Measurements from ENCODE around the gene BLOC1S3. TPM values are rescaled to one million over a fixed set of nuclear protein-coding genes. Genes with fewer than 3 reads are reported as not detected.

The BLOC1S3 gene
- total RNA-seq, 1 experiment from 2014 or later = 25.2 TPM

DNA sequence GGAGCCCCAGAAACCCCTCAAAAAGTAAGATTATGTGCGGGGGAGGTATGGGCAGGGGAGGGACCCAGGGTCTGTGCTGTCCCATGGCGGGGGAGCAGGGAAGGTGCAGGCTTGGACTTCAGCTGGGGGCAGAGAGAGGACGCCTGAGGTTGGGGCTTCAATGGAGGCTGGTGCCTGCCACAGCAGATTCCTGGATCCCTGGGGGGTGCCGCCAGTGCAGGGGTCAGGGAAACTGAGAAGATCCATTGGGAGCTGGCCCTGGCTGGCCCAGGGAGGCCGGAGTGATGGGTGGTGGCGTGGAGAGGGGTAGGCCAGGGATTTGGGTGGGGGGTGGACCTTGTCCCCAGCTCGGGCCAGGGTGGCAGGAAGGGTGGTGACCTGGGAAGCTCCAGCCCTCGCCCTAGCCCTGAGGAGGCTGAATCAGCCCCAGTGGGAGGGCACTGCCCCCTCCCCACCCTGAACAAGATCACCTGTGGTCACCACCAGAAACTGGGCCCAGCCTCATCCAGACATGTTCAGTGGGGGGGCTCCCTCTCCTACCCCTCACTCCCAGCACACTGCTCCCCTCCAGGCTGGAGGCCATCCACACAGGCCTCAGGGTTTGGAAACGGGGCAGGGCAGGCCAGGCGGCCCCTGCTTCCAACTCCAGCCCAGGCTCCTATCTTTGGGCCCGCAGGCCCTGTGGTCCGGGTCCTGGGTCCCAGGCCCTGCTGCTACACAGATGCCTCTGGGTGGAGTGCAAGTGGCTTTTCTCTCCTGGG is 19.2 kb upstream of the BLOC1S3 start:
- Mint-ChIP-seq H3K9me3 (ENCODE audit: low read depth, unreplicated experiment) (no peaks in the 10 kb centered on the region), H3K27ac (ENCODE audit: unreplicated experiment) (no peak overlapping the region), H3K27me3 (ENCODE audit: unreplicated experiment) (peaks cover 25% of the 10 kb centered on the region), H3K4me1 (ENCODE audit: low read depth, unreplicated experiment) (peaks cover 51% of the 10 kb centered on the region), H3K4me3 (ENCODE audit: low read depth, unreplicated experiment) (no peak overlapping the region), H3K36me3 (ENCODE audit: insufficient read depth, unreplicated experiment) (peaks cover 65% of the 10 kb centered on the region)
- TF ChIP-seq, protein P1, sequence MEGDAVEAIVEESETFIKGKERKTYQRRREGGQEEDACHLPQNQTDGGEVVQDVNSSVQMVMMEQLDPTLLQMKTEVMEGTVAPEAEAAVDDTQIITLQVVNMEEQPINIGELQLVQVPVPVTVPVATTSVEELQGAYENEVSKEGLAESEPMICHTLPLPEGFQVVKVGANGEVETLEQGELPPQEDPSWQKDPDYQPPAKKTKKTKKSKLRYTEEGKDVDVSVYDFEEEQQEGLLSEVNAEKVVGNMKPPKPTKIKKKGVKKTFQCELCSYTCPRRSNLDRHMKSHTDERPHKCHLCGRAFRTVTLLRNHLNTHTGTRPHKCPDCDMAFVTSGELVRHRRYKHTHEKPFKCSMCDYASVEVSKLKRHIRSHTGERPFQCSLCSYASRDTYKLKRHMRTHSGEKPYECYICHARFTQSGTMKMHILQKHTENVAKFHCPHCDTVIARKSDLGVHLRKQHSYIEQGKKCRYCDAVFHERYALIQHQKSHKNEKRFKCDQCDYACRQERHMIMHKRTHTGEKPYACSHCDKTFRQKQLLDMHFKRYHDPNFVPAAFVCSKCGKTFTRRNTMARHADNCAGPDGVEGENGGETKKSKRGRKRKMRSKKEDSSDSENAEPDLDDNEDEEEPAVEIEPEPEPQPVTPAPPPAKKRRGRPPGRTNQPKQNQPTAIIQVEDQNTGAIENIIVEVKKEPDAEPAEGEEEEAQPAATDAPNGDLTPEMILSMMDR (IDR thresholded peaks at IDR 0.05; ENCODE audit: unreplicated experiment) = no peak
- DNase-seq = no peak
- intact Hi-C loops (cut with micrococcal nuclease; ENCODE audit: unreplicated experiment) = no loop called here
- CTCF ChIA-PET = no interaction called here
- BruUV-seq (replicated peaks) = no TSS peak

DNA sequence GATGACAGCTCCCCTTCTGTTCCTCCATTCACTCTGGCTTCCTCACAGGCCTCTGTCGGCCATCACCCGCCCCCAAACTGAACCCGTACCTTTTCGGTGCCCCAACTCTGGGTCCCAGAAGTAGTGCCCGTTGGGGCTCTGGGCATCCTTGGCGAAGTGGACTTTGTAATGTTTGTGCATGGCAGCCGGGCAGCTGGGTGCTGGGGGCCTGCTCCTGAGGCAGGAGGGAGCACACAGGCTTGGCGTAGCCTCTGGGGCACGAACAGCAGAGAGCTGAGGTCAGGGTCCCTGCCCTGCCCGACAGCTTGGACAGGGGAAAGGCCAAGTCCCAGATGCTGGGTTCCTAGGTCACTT is 18.6 kb upstream of the BLOC1S3 start:
- Mint-ChIP-seq H3K36me3 (ENCODE audit: insufficient read depth, unreplicated experiment) (peaks cover 64% of the 10 kb centered on the region), H3K27ac (ENCODE audit: unreplicated experiment) (peak overlapping the region; percentile 3), H3K9me3 (ENCODE audit: low read depth, unreplicated experiment) (no peaks in the 10 kb centered on the region), H3K4me1 (ENCODE audit: low read depth, unreplicated experiment) (peaks cover 48% of the 10 kb centered on the region), H3K27me3 (ENCODE audit: unreplicated experiment) (peaks cover 25% of the 10 kb centered on the region), H3K4me3 (ENCODE audit: low read depth, unreplicated experiment) (no peak overlapping the region)
- no peak for DNase-seq
- intact Hi-C loops (cut with micrococcal nuclease; ENCODE audit: unreplicated experiment) = no loop called here
- TF ChIP-seq, protein P1 (IDR thresholded peaks at IDR 0.05; ENCODE audit: unreplicated experiment) = no peak
- CTCF ChIA-PET = no interaction called here
- BruUV-seq (replicated peaks) = no TSS peak

- Mint-ChIP-seq H3K36me3 (ENCODE audit: insufficient read depth, unreplicated experiment) (peaks cover 64% of the 10 kb centered on the region), H3K4me1 (ENCODE audit: low read depth, unreplicated experiment) (peaks cover 48% of the 10 kb centered on the region), H3K4me3 (ENCODE audit: low read depth, unreplicated experiment) (peak within 1 kb of the TSS; percentile 36), H3K27ac (ENCODE audit: unreplicated experiment) (peak within 1 kb of the TSS; percentile 3), H3K9me3 (ENCODE audit: low read depth, unreplicated experiment) (no peaks in the 10 kb centered on the region), H3K27me3 (ENCODE audit: unreplicated experiment) (peaks cover 25% of the 10 kb centered on the region)
- DNase-seq = peak; percentile 94
- intact Hi-C loops (cut with micrococcal nuclease; ENCODE audit: unreplicated experiment) = no loop called here
- no TSS peak for BruUV-seq (replicated peaks)
- TF ChIP-seq, protein P1 (IDR thresholded peaks at IDR 0.05; ENCODE audit: unreplicated experiment) = no peak
- CTCF ChIA-PET = interaction anchor here (1.1 kb wide), 1 partner anchor 88 kb away, joined by 4 read pairs; no protein-coding TSS in a partner anchor
Measured at GRCh38 chr19:45160870-45161737, 17.5 kb upstream of the BLOC1S3 start, which contains the start of gene NKPD1. TSS of gene NKPD1 (minus strand) at chr19:45160982. CDS start at chr19:45160150, 832 bp downstream.

DNA sequence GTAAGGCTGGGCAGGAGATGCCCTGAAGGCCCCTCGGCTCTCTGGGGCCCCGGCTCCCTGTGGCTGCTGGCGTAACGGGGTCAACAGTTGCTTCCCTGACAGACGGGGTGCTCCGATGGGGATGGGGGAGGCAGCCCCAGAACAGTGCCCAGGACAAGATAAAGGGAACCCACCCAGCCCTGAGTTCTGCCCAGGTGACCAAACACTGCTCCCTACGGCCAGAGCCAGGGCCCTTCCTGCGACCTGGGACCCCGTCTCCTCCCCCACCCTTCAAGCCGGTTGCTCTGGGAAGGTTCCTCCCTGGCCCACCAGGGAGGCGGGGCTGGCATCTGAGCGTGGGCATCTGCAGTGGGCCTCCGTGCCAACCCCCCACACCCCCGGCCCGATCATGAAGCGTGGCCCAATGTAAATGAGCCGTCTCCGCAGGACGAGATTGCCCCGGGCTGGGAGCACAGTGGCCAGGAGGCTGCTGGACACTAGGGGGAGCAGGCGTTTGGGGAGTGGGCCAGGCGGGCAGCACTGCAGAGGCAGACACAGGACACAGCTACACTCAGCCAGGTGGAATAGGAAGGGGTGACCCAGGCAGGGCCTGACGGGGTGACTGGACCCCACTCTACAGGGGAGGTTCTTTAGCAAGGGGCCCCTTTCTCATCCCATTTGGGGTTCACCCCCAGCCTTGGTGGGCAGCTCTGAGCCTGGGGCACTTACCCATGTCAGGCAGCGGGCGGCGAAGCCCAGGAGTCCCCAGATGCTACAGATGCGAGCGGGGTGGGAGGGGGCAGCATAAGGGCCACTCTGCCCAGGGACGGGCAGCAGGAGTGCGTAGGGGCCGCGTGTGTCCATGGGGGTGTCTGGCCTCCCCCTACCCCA is 16.6 kb upstream of the BLOC1S3 start:
- H3K9me3 Mint-ChIP-seq (ENCODE audit: low read depth, unreplicated experiment) = no peaks in the 10 kb centered on the region
- peak; percentile 73 for DNase-seq
- H3K27me3 Mint-ChIP-seq (ENCODE audit: unreplicated experiment) = peaks cover 19% of the 10 kb centered on the region
- intact Hi-C loops (cut with micrococcal nuclease; ENCODE audit: unreplicated experiment) = no loop called here
- H3K36me3 Mint-ChIP-seq (ENCODE audit: insufficient read depth, unreplicated experiment) = peaks cover 62% of the 10 kb centered on the region
- CTCF ChIA-PET = interaction anchor here (0.6 to 1.1 kb wide), 2 partner anchors 13 to 16 kb away, joined by 3 to 6 read pairs; partner anchors contain the start of genes BLOC1S3 and TRAPPC6A
- H3K4me1 Mint-ChIP-seq (ENCODE audit: low read depth, unreplicated experiment) = peaks cover 40% of the 10 kb centered on the region
- peak overlapping the region; percentile 36 for H3K4me3 Mint-ChIP-seq (ENCODE audit: low read depth, unreplicated experiment)
- peak overlapping the region; percentile 3 for H3K27ac Mint-ChIP-seq (ENCODE audit: unreplicated experiment)
- TF ChIP-seq, protein P1 (IDR thresholded peaks at IDR 0.05; ENCODE audit: unreplicated experiment) = peak; percentile 61
- BruUV-seq (replicated peaks) = no TSS peak

Data from Calu3 (cell line).